OCI-LY1 (cell line): Measurements from ENCODE around the gene CLEC16A.

Experiments
- H2AFZ ChIP-seq: fragments of 200-600 bp; sonication (generic), shearing (Covaris generic); 2 replicates; pipeline ENCODE4 v1.6.0; 2014; ENCODE audit warnings: antibody characterized with exemption, mild to moderate bottlenecking, low read length
- H3F3A ChIP-seq: fragments of 200-600 bp; sonication (generic), shearing (Covaris generic); 2 replicates; pipeline ENCODE4 v1.6.0; 2014; ENCODE audit warnings: mild to moderate bottlenecking, antibody characterized with exemption, low read length, moderate library complexity; ENCODE audit not compliant: insufficient read depth
- H3K27ac ChIP-seq: fragments of 200-600 bp; sonication (generic); 2 replicates; pipeline ENCODE4 v1.5.1; 2014; ENCODE audit warnings: low read length, mixed run types, mild to moderate bottlenecking, low read depth; ENCODE audit not compliant: poor library complexity, severe bottlenecking
- H3K27me3 ChIP-seq: fragments of 200-600 bp; sonication (generic); 2 replicates; pipeline ENCODE4 v1.6.0; 2014; ENCODE audit warnings: antibody characterized with exemption, mild to moderate bottlenecking, low read length, moderate library complexity; ENCODE audit not compliant: insufficient read depth
- H3K36me3 ChIP-seq: fragments of 200-600 bp; sonication (generic); 2 replicates; pipeline ENCODE4 v1.6.1; 2014; ENCODE audit warnings: mild to moderate bottlenecking, antibody characterized with exemption, low read length, moderate library complexity, mixed read lengths; ENCODE audit not compliant: insufficient read depth
- H3K4me1 ChIP-seq: fragments of 200-600 bp; sonication (generic); 2 replicates; pipeline ENCODE4 v1.5.1; 2014; ENCODE audit warnings: mild to moderate bottlenecking, low read length, moderate library complexity; ENCODE audit not compliant: insufficient read depth, severe bottlenecking
- H3K4me2 ChIP-seq: fragments of 200-600 bp; sonication (generic), shearing (Covaris generic); 2 replicates; pipeline ENCODE4 v1.6.1; 2014; ENCODE audit warnings: low read length
- H3K4me3 ChIP-seq: fragments of 200-600 bp; sonication (generic); 2 replicates; pipeline ENCODE4 v1.5.1; 2014; ENCODE audit warnings: low read length, low read depth, mild to moderate bottlenecking, mixed read lengths; ENCODE audit not compliant: poor library complexity, severe bottlenecking
- H3K79me2 ChIP-seq: fragments of 200-600 bp; shearing (Covaris generic); 2 replicates; pipeline ENCODE4 v1.6.1; 2016; ENCODE audit warnings: mixed run types, low read length, mixed read lengths; ENCODE audit not compliant: insufficient read depth
- H3K9ac ChIP-seq: fragments of 200-600 bp; sonication (generic), shearing (Covaris generic); 2 replicates; pipeline ENCODE4 v1.6.1; 2014; ENCODE audit warnings: mild to moderate bottlenecking, low read length, mixed read lengths
- H3K9me2 ChIP-seq: fragments of 200-600 bp; sonication (generic), shearing (Covaris generic); 2 replicates; pipeline ENCODE4 v1.6.1; 2014; ENCODE audit warnings: low read depth, mild to moderate bottlenecking, low read length, mixed read lengths
- H3K9me3 ChIP-seq: fragments of 200-600 bp; shearing (Covaris generic); 2 replicates; pipeline ENCODE4 v1.6.1; 2014; ENCODE audit warnings: low read length, mixed read lengths
- H4K20me1 ChIP-seq: fragments of 200-600 bp; sonication (generic), shearing (Covaris generic); 2 replicates; pipeline ENCODE4 v1.6.0; 2016; ENCODE audit warnings: mild to moderate bottlenecking, low read length; ENCODE audit not compliant: insufficient read depth
- CTCF ChIP-seq: fragments of 200-600 bp; sonication (generic), shearing (Covaris generic); IDR thresholded peaks from 2 replicates; pipeline ENCODE4 v1.5.1; 2017; ENCODE audit warnings: mild to moderate bottlenecking, antibody characterized with exemption, low read length, moderate library complexity, mixed read lengths
- EZH2 ChIP-seq: fragments of 200-600 bp; sonication (generic), shearing (Covaris generic); IDR thresholded peaks from 2 replicates; pipeline ENCODE4 v1.8.0; 2017; ENCODE audit warnings: borderline replicate concordance, mixed run types, mild to moderate bottlenecking, antibody characterized with exemption, low read length, moderate library complexity, mixed read lengths

CLEC16A gene

GRCh38 chr16:11006656-11007055, 62.3 kb downstream of the CLEC16A start:
- Histone ChIP-seq H3K79me2 (no peaks in the 10 kb centered on the region), H3K9me2 (no peaks in the 10 kb centered on the region), H3F3A (no peaks in the 10 kb centered on the region), H3K4me3 (no peak overlapping the region), H3K27me3 (no peaks in the 10 kb centered on the region), H2AFZ (no peak overlapping the region), H3K4me2 (no peak overlapping the region), H3K9ac (no peak overlapping the region), H3K36me3 (peaks cover 38% of the 10 kb centered on the region), H3K27ac (no peak overlapping the region), H4K20me1 (no peaks in the 10 kb centered on the region), H3K4me1 (no peaks in the 10 kb centered on the region), H3K9me3 (no peaks in the 10 kb centered on the region)
- no peak for TF ChIP-seq EZH2
- TF ChIP-seq CTCF: no peak

GRCh38 chr16:11007714-11008280, 63.4 kb downstream of the CLEC16A start:
- Histone ChIP-seq H3K9ac (no peak overlapping the region), H3K27ac (no peak overlapping the region)

GRCh38 chr16:11009027-11009755, 64.8 kb downstream of the CLEC16A start:
- no peaks in the 10 kb centered on the region for H3K27me3 ChIP-seq
- H3K36me3 ChIP-seq: peaks cover 31% of the 10 kb centered on the region
- H2AFZ ChIP-seq: no peak overlapping the region
- no peaks in the 10 kb centered on the region for H4K20me1 ChIP-seq
- H3K27ac ChIP-seq: no peak overlapping the region
- no peaks in the 10 kb centered on the region for H3K4me1 ChIP-seq
- no peaks in the 10 kb centered on the region for H3K9me3 ChIP-seq
- no peaks in the 10 kb centered on the region for H3K79me2 ChIP-seq
- no peaks in the 10 kb centered on the region for H3F3A ChIP-seq
- no peak overlapping the region for H3K4me2 ChIP-seq
- no peak overlapping the region for H3K4me3 ChIP-seq
- no peaks in the 10 kb centered on the region for H3K9me2 ChIP-seq
- no peak overlapping the region for H3K9ac ChIP-seq
- TF ChIP-seq EZH2 (no peak), CTCF (no peak)

More at GRCh38 chr16:11007714-11008280, 63.4 kb downstream of the CLEC16A start:
- Histone ChIP-seq H4K20me1 (no peaks in the 10 kb centered on the region), H3K9me2 (no peaks in the 10 kb centered on the region), H2AFZ (no peak overlapping the region), H3K4me1 (no peaks in the 10 kb centered on the region), H3K4me2 (no peak overlapping the region), H3F3A (no peaks in the 10 kb centered on the region), H3K9me3 (no peaks in the 10 kb centered on the region), H3K4me3 (no peak overlapping the region), H3K27me3 (no peaks in the 10 kb centered on the region), H3K79me2 (no peaks in the 10 kb centered on the region), H3K36me3 (peaks cover 36% of the 10 kb centered on the region)
- TF ChIP-seq EZH2 (no peak), CTCF (no peak)
